IPS-15b (cell line): ENCODE measurements around the gene USP27X.
A peak's percentile ranks its signal among the peaks of the same experiment; 100 is the strongest.

ENCODE experiments used
- H3K27me3 ChIP-seq: one replicate; pipeline ENCODE4 v1.6.1; 2013; ENCODE audit warnings: low read length; ENCODE audit not compliant: control insufficient read depth, insufficient read depth
- H3K36me3 ChIP-seq: one replicate; pipeline ENCODE4 v1.6.1; 2013; ENCODE audit warnings: low read length; ENCODE audit not compliant: control insufficient read depth, insufficient read depth
- H3K4me1 ChIP-seq: one replicate; pipeline ENCODE4 v1.6.1; 2013; ENCODE audit warnings: mild to moderate bottlenecking, low read length; ENCODE audit not compliant: control insufficient read depth, insufficient read depth
- H3K4me3 ChIP-seq: one replicate; pipeline ENCODE4 v1.5.1; 2013; ENCODE audit warnings: low read depth, low read length
- H3K9ac ChIP-seq: one replicate; pipeline ENCODE4 v1.6.1; 2013; ENCODE audit warnings: low read depth, mild to moderate bottlenecking, low read length
- H3K9me3 ChIP-seq: one replicate; pipeline ENCODE4 v1.6.1; 2013; ENCODE audit warnings: mild to moderate bottlenecking, low read length; ENCODE audit not compliant: control insufficient read depth, insufficient read depth

The USP27X gene

GRCh38 chrX:49878834-49879655 lies at the start of gene USP27X:
TSS of gene USP27X (plus strand) at chrX:49879484. CDS start at chrX:49880308, 824 bp downstream.
- peak within 1 kb of the TSS; percentile 59 for H3K4me3 ChIP-seq
- H3K27me3 ChIP-seq = peaks cover 21% of the 10 kb centered on the region
- no peaks in the 10 kb centered on the region for H3K9me3 ChIP-seq
- no peaks in the 10 kb centered on the region for H3K4me1 ChIP-seq
- no peak within 1 kb of the TSS for H3K9ac ChIP-seq
- H3K36me3 ChIP-seq = no peaks in the 10 kb centered on the region

- no peaks in the 10 kb centered on the region for H3K4me1 ChIP-seq
- no peaks in the 10 kb centered on the region for H3K27me3 ChIP-seq
- no peaks in the 10 kb centered on the region for H3K36me3 ChIP-seq
- no peak overlapping the region for H3K9ac ChIP-seq
- H3K4me3 ChIP-seq = no peak overlapping the region
- no peaks in the 10 kb centered on the region for H3K9me3 ChIP-seq
Observed at GRCh38 chrX:49838374-49838773, 40.9 kb upstream of the USP27X start.

GRCh38 chrX:49840679-49841078 lies 38.6 kb upstream of the USP27X start:
- H3K4me1 ChIP-seq = no peaks in the 10 kb centered on the region
- H3K9me3 ChIP-seq = no peaks in the 10 kb centered on the region
- no peak overlapping the region for H3K4me3 ChIP-seq
- H3K9ac ChIP-seq = no peak overlapping the region
- H3K27me3 ChIP-seq = no peaks in the 10 kb centered on the region
- H3K36me3 ChIP-seq = no peaks in the 10 kb centered on the region

- Histone ChIP-seq H3K9ac (no peak overlapping the region), H3K27me3 (no peaks in the 10 kb centered on the region), H3K9me3 (no peaks in the 10 kb centered on the region), H3K4me3 (no peak overlapping the region), H3K36me3 (no peaks in the 10 kb centered on the region), H3K4me1 (no peaks in the 10 kb centered on the region)
Observed at GRCh38 chrX:49842621-49843020, 36.7 kb upstream of the USP27X start.

- no peaks in the 10 kb centered on the region for H3K36me3 ChIP-seq
- H3K4me3 ChIP-seq = no peak overlapping the region
- H3K9me3 ChIP-seq = no peaks in the 10 kb centered on the region
- no peak overlapping the region for H3K9ac ChIP-seq
- no peaks in the 10 kb centered on the region for H3K4me1 ChIP-seq
- H3K27me3 ChIP-seq = no peaks in the 10 kb centered on the region
Observed at GRCh38 chrX:49844611-49845010, 34.7 kb upstream of the USP27X start.

GRCh38 chrX:49845701-49846403 lies 33.4 kb upstream of the USP27X start:
- Histone ChIP-seq H3K36me3 (no peaks in the 10 kb centered on the region), H3K4me1 (no peaks in the 10 kb centered on the region), H3K9ac (no peak overlapping the region), H3K27me3 (no peaks in the 10 kb centered on the region), H3K4me3 (no peak overlapping the region), H3K9me3 (no peaks in the 10 kb centered on the region)

GRCh38 chrX:49846522-49846921 lies 32.8 kb upstream of the USP27X start:
- H3K4me1 ChIP-seq = no peaks in the 10 kb centered on the region
- no peaks in the 10 kb centered on the region for H3K9me3 ChIP-seq
- no peaks in the 10 kb centered on the region for H3K36me3 ChIP-seq
- H3K9ac ChIP-seq = no peak overlapping the region
- H3K4me3 ChIP-seq = no peak overlapping the region
- no peaks in the 10 kb centered on the region for H3K27me3 ChIP-seq

- Histone ChIP-seq H3K27me3 (no peaks in the 10 kb centered on the region), H3K4me1 (no peaks in the 10 kb centered on the region), H3K9me3 (no peaks in the 10 kb centered on the region), H3K36me3 (no peaks in the 10 kb centered on the region), H3K4me3 (no peak overlapping the region), H3K9ac (no peak overlapping the region)
Observed at GRCh38 chrX:49848275-49848674, 31.0 kb upstream of the USP27X start.

GRCh38 chrX:49850028-49850427 lies 29.3 kb upstream of the USP27X start:
- H3K4me3 ChIP-seq = no peak overlapping the region
- H3K36me3 ChIP-seq = no peaks in the 10 kb centered on the region
- H3K27me3 ChIP-seq = no peaks in the 10 kb centered on the region
- H3K4me1 ChIP-seq = no peaks in the 10 kb centered on the region
- H3K9ac ChIP-seq = no peak overlapping the region
- H3K9me3 ChIP-seq = no peaks in the 10 kb centered on the region

- no peaks in the 10 kb centered on the region for H3K4me1 ChIP-seq
- H3K9me3 ChIP-seq = no peaks in the 10 kb centered on the region
- H3K4me3 ChIP-seq = no peak overlapping the region
- no peaks in the 10 kb centered on the region for H3K27me3 ChIP-seq
- H3K36me3 ChIP-seq = no peaks in the 10 kb centered on the region
- H3K9ac ChIP-seq = no peak overlapping the region
Observed at GRCh38 chrX:49853661-49854060, 25.6 kb upstream of the USP27X start.

- no peaks in the 10 kb centered on the region for H3K9me3 ChIP-seq
Observed at GRCh38 chrX:49856819-49857218, 22.5 kb upstream of the USP27X start.

GRCh38 chrX:49858341-49858740 lies 20.9 kb upstream of the USP27X start:
- Histone ChIP-seq H3K4me1 (no peaks in the 10 kb centered on the region), H3K9ac (no peak overlapping the region), H3K9me3 (no peaks in the 10 kb centered on the region), H3K36me3 (no peaks in the 10 kb centered on the region), H3K4me3 (no peak overlapping the region), H3K27me3 (no peaks in the 10 kb centered on the region)

More at GRCh38 chrX:49856819-49857218, 22.5 kb upstream of the USP27X start:
- no peak overlapping the region for H3K4me3 ChIP-seq
- H3K4me1 ChIP-seq = no peaks in the 10 kb centered on the region
- no peaks in the 10 kb centered on the region for H3K36me3 ChIP-seq
- H3K27me3 ChIP-seq = no peaks in the 10 kb centered on the region
- no peak overlapping the region for H3K9ac ChIP-seq
